GM23338 (cell line): ENCODE measurements around the gene SRPK1. TPM values are rescaled to one million over a fixed set of nuclear protein-coding genes. Genes with fewer than 3 reads are reported as not detected.

Experiments
- ATAC-seq: fragments of 200-7000 bp; cut with Tn5 transposase; 3 replicates; pipeline ENCODE4 v1.9.1; 2020
- DNase-seq: peaks from one replicate; pipeline ENCODE4 v3.0.0-alpha.2; 2015; ENCODE audit warnings: low spot score
- H2AFZ ChIP-seq: fragments of 200-600 bp; sonication (generic); 2 replicates; pipeline ENCODE4 v1.8.0; 2016; ENCODE audit warnings: antibody characterized with exemption, mild to moderate bottlenecking, moderate library complexity
- H3F3A ChIP-seq: fragments of 200-600 bp; sonication (generic); replicated peaks from 2 replicates; pipeline ENCODE4 v1.8.0; 2017; ENCODE audit warnings: antibody characterized with exemption, mixed run types, low read depth
- H3K27ac ChIP-seq: fragments of 200-600 bp; sonication (generic); 2 replicates; pipeline ENCODE4 v1.6.1; 2016; ENCODE audit warnings: low read depth
- H3K27me3 ChIP-seq: fragments of 200-600 bp; sonication (generic); 2 replicates; pipeline ENCODE4 v1.8.0; 2016; ENCODE audit warnings: mild to moderate bottlenecking, mixed run types, moderate library complexity; ENCODE audit not compliant: insufficient read depth
- H3K36me3 ChIP-seq: fragments of 200-600 bp; sonication (generic); 2 replicates; pipeline ENCODE4 v1.8.0; 2016; ENCODE audit warnings: mild to moderate bottlenecking; ENCODE audit not compliant: insufficient read depth
- H3K4me1 ChIP-seq: fragments of 200-600 bp; sonication (generic); 2 replicates; pipeline ENCODE4 v1.8.0; 2016; ENCODE audit warnings: mild to moderate bottlenecking, moderate library complexity; ENCODE audit not compliant: insufficient read depth
- H3K4me2 ChIP-seq: fragments of 200-600 bp; sonication (generic); 2 replicates; pipeline ENCODE4 v1.7.1; 2017; ENCODE audit warnings: mixed run types
- H3K4me3 ChIP-seq: fragments of 200-600 bp; sonication (generic); 2 replicates; pipeline ENCODE4 v1.6.1; 2016; ENCODE audit warnings: mixed run types
- H3K79me2 ChIP-seq: fragments of 200-600 bp; sonication (generic); replicated peaks from 2 replicates; pipeline ENCODE4 v1.8.0; 2017; ENCODE audit warnings: mild to moderate bottlenecking; ENCODE audit not compliant: insufficient read depth
- H3K9me2 ChIP-seq: fragments of 200-600 bp; sonication (generic); 2 replicates; pipeline ENCODE4 v1.8.0; 2017; ENCODE audit not compliant: insufficient read depth
- H4K20me1 ChIP-seq: fragments of 200-600 bp; sonication (generic); replicated peaks from 2 replicates; pipeline ENCODE4 v1.8.0; 2017; ENCODE audit warnings: mild to moderate bottlenecking; ENCODE audit not compliant: insufficient read depth
- H3K27ac Mint-ChIP-seq: 2 replicates; pipeline ENCODE4 v1.8.0; 2020; ENCODE audit warnings: inconsistent platforms, mild to moderate bottlenecking, moderate library complexity, mixed read lengths
- H3K27me3 Mint-ChIP-seq: 3 replicates; pipeline ENCODE4 v1.8.0; 2022; ENCODE audit warnings: low read depth, mild to moderate bottlenecking, moderate library complexity, mixed read lengths, inconsistent platforms; ENCODE audit not compliant: insufficient read depth, poor library complexity
- H3K36me3 Mint-ChIP-seq: 3 replicates; pipeline ENCODE4 v1.8.0; 2021; ENCODE audit warnings: low read depth, mild to moderate bottlenecking, inconsistent platforms, moderate library complexity, mixed read lengths
- H3K4me1 Mint-ChIP-seq: 3 replicates; pipeline ENCODE4 v1.8.0; 2020; ENCODE audit warnings: mild to moderate bottlenecking, inconsistent platforms, mixed read lengths
- H3K4me3 Mint-ChIP-seq: 3 replicates; pipeline ENCODE4 v1.8.0; 2021; ENCODE audit warnings: moderate library complexity, mild to moderate bottlenecking, inconsistent platforms, mixed read lengths
- H3K9me3 Mint-ChIP-seq: 3 replicates; pipeline ENCODE4 v1.8.0; 2020; ENCODE audit warnings: moderate library complexity, mild to moderate bottlenecking, inconsistent platforms, mixed read lengths
- CREB1 ChIP-seq: fragments of 250-450 bp; sonication (Bioruptor Pico); IDR thresholded peaks from 2 replicates; pipeline ENCODE4 v1.5.0; 2020; ENCODE audit warnings: low read depth, mild to moderate bottlenecking, moderate library complexity
- CTCF ChIP-seq, 2 experiments: fragments of 200-600 bp in 1 of 2; sonication (generic) in 1 of 2; conservative IDR thresholded peaks; 2 replicates each; pipeline versions ENCODE4 v1.5.1 to v1.6.1; 2016 to 2017; ENCODE audit warnings: antibody characterized with exemption in 2 of 2, low read depth in 2 of 2, mild to moderate bottlenecking in 2 of 2, moderate library complexity in 1 of 2
- ETS1 ChIP-seq: IDR thresholded peaks from 2 replicates; pipeline ENCODE4 v1.6.1; 2016; ENCODE audit warnings: antibody characterized with exemption
- EZH2 ChIP-seq: fragments of 200-600 bp; sonication (generic); IDR thresholded peaks from one replicate; pipeline ENCODE4 v1.8.0; 2017; ENCODE audit warnings: antibody characterized with exemption, mild to moderate bottlenecking, low read depth; ENCODE audit not compliant: unreplicated experiment
- EZH2phosphoT487 ChIP-seq: fragments of 200-600 bp; sonication (generic); IDR thresholded peaks from one replicate; pipeline ENCODE4 v1.8.1; 2018; ENCODE audit warnings: antibody characterized with exemption; ENCODE audit not compliant: unreplicated experiment
- JUNB ChIP-seq: IDR thresholded peaks from one replicate; pipeline ENCODE4 v1.6.1; 2016; ENCODE audit warnings: antibody characterized with exemption; ENCODE audit not compliant: unreplicated experiment
- NANOG ChIP-seq: IDR thresholded peaks from 2 replicates; pipeline ENCODE4 v1.6.1; 2016; ENCODE audit warnings: antibody characterized with exemption, borderline replicate concordance
- POLR2AphosphoS5 ChIP-seq: IDR thresholded peaks from 2 replicates; pipeline ENCODE4 v1.6.1; 2016; ENCODE audit warnings: antibody characterized with exemption, low read depth
- ZNF114 ChIP-seq: fragments of 250-450 bp; sonication (Bioruptor Pico); IDR thresholded peaks from 2 replicates; pipeline ENCODE4 v1.5.0; 2020; ENCODE audit warnings: mild to moderate bottlenecking, moderate library complexity
- ZNF331 ChIP-seq: fragments of 250-450 bp; sonication (Bioruptor Pico); IDR thresholded peaks from 2 replicates; pipeline ENCODE4 v1.5.0; 2020; ENCODE audit warnings: low read depth, mild to moderate bottlenecking, moderate library complexity
- ZNF462 ChIP-seq: fragments of 250-450 bp; sonication (Bioruptor Pico); IDR thresholded peaks from 2 replicates; pipeline ENCODE4 v1.5.0; 2020; ENCODE audit warnings: mild to moderate bottlenecking, moderate library complexity
- polyA plus RNA-seq: library from polyadenylated mRNA; unstranded; fragments of >200 nt; fragmentation: Nextera tagmentation; extraction: Ambion mirVana; gene quantifications from 2 replicates; pipeline ENCODE4 v1.2.1, GENCODE V29; 2016
- total RNA-seq: library from RNA; depleted of rRNA; stranded (reverse); fragments of >200 nt; shearing (Covaris generic); gene quantifications from 2 replicates; pipeline ENCODE4 v1.2.3, GENCODE V29; 2014

Gene SRPK1
- total and polyA plus RNA-seq, 2 experiments from 2014 or later: 175 to 202 TPM

- Mint-ChIP-seq H3K4me3 (no peak overlapping the region), H3K36me3 (no peaks in the 10 kb centered on the region), H3K27ac (no peak overlapping the region), H3K9me3 (no peaks in the 10 kb centered on the region), H3K27me3 (peaks cover 3% of the 10 kb centered on the region), H3K4me1 (peaks cover 13% of the 10 kb centered on the region)
- TF ChIP-seq CTCF (conservative IDR thresholded peaks at IDR 0.05; ENCODE audit: low read depth in 2 of 2) (peak in 1 of 2 experiments; percentile 68; a peak in 3 of 4 replicates), ZNF331 (no peak)
- Histone ChIP-seq H3K36me3 (no peaks in the 10 kb centered on the region), H4K20me1 (no peaks in the 10 kb centered on the region), H2AFZ (no peak overlapping the region), H3K79me2 (no peaks in the 10 kb centered on the region), H3K27ac (no peak overlapping the region), H3K4me3 (no peak overlapping the region), H3K9me2 (no peaks in the 10 kb centered on the region), H3K4me1 (peaks cover 6% of the 10 kb centered on the region; the same call in 1 of the 2 replicates), H3F3A (no peaks in the 10 kb centered on the region), H3K4me2 (no peak overlapping the region), H3K27me3 (no peaks in the 10 kb centered on the region)
- DNase-seq (peak; percentile 75), ATAC-seq (peak; percentile 92)
These were observed 27.8 kb upstream of the SRPK1 start for GRCh38 chr6:35948725-35949124.

- no peak overlapping the region for H3K4me2 ChIP-seq
- H3K4me1 ChIP-seq: no peaks in the 10 kb centered on the region
- ATAC-seq (no peak), DNase-seq (no peak)
- Mint-ChIP-seq H3K4me1 (peaks cover 2% of the 10 kb centered on the region; the same call in 2 of the 3 replicates), H3K9me3 (peaks cover 10% of the 10 kb centered on the region), H3K4me3 (no peak overlapping the region), H3K36me3 (peaks cover 3% of the 10 kb centered on the region; the same call in 2 of the 3 replicates), H3K27ac (no peak overlapping the region), H3K27me3 (peaks cover 3% of the 10 kb centered on the region)
- no peaks in the 10 kb centered on the region for H3K36me3 ChIP-seq
- no peak overlapping the region for H2AFZ ChIP-seq
- H3K9me2 ChIP-seq: no peaks in the 10 kb centered on the region
- H3F3A ChIP-seq: no peaks in the 10 kb centered on the region
- no peak overlapping the region for H3K4me3 ChIP-seq
- TF ChIP-seq CTCF (conservative IDR thresholded peaks at IDR 0.05; ENCODE audit: low read depth in 2 of 2): no peak
- TF ChIP-seq ZNF114: no peak
- TF ChIP-seq NANOG: no peak
- no peak for TF ChIP-seq ETS1
- no peak for TF ChIP-seq POLR2AphosphoS5
- no peak for TF ChIP-seq JUNB
- no peak for TF ChIP-seq ZNF331
- no peak for TF ChIP-seq ZNF462
- no peak for TF ChIP-seq EZH2
- TF ChIP-seq CREB1 (CRISPR knock-in tag): no peak
- TF ChIP-seq EZH2phosphoT487: no peak
- H3K79me2 ChIP-seq: no peaks in the 10 kb centered on the region
- H3K27me3 ChIP-seq: no peaks in the 10 kb centered on the region
- no peak overlapping the region for H3K27ac ChIP-seq
- no peaks in the 10 kb centered on the region for H4K20me1 ChIP-seq
These were observed 24.7 kb upstream of the SRPK1 start for GRCh38 chr6:35945650-35946025.
